GM21528 (cell line): Measurements from ENCODE around the gene CCDC170.

Experiments used
- ATAC-seq: cut with Tn5 transposase; IDR thresholded peaks from one replicate; pipeline ENCODE4 v1.9.1; 2021; ENCODE audit warnings: mild to moderate bottlenecking, moderate library complexity; ENCODE audit not compliant: unreplicated experiment, low FRiP score

Gene CCDC170

GRCh38 chr6:151610326-151610725 lies 116.5 kb downstream of the CCDC170 start:
- no peak for ATAC-seq

GRCh38 chr6:151614630-151615029 lies 120.8 kb downstream of the CCDC170 start:
- no peak for ATAC-seq

GRCh38 chr6:151616091-151616513 lies 122.3 kb downstream of the CCDC170 start:
- ATAC-seq = no peak

DNA sequence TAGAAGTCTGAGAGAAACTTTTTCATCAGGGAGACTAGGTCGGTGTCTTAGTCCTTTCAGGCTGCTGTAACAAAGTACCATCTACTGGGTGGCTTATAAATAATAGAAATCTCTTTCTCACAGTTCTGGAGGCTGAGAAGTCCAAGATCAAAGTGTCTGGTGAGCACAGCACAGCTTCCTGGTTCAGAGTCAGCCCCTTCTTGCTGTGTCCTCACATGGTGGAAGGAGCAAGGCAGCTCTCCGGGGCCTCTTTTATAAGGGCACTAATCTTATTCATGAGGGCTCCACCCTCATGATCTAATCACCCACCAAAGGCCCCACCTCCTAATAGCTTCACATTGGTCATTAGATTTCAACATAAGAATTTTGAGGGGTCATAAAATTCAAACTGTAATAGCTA lies 122.8 kb downstream of the CCDC170 start:
- no peak for ATAC-seq

DNA sequence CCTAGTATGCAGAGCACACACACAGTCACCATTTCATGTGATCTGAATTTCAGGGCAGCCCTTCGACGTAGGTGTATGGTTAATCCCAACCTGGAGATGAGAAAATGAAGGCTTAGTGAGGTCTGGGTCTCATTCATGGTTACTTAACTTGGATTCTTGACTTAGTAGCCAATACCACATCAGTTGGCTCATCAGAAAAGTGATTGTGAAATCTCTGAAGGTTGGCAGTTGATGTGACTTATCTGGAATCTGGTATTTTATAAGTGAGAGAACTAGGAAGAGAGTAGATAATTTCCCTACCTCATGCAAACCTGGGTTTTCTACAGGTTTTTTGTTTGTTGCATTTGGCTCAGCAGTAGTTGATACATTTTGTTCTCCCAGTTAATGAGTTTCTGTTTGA lies 123.7 kb downstream of the CCDC170 start:
- ATAC-seq = no peak

GRCh38 chr6:151618717-151619116 lies 124.9 kb downstream of the CCDC170 start:
- no peak for ATAC-seq

DNA sequence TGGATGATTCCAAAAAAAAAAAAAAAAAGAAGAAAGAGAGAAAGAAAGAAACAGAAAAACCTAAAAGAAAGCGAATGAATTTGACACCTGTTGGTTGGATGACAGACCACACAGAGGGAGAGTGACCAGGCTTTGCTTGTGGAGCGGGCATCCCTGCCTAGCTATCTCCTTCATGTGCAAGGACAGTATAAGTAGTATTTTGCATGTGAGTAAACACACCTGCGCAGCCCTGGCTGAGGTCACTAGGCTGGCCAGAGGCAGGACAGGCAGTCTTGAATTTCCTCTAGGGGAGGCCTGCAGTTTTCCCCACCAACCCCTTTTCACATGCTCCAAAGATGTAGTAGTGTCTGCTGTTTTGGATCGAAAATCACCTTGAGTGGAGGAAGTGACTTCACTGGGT lies 126.4 kb downstream of the CCDC170 start:
- ATAC-seq = no peak

DNA sequence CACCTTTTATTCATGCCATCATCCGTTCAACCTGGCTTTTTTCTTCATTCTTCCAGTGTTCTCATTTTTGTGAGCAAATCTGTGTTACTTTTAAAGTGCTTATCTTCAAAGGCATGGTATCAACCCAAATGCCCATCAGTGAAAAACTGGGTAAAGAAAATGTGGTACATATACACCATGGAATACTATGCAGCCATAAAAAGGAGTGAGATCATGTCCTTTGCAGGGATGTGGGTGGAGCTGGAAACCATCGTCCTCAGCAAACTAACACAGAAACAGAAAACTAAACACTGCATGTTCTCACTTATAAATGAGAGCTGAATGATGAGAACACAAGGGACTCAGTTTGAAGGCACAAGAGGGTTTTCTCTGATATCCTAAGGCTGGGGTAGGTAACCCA lies 130.3 kb downstream of the CCDC170 start:
- no peak for ATAC-seq

DNA sequence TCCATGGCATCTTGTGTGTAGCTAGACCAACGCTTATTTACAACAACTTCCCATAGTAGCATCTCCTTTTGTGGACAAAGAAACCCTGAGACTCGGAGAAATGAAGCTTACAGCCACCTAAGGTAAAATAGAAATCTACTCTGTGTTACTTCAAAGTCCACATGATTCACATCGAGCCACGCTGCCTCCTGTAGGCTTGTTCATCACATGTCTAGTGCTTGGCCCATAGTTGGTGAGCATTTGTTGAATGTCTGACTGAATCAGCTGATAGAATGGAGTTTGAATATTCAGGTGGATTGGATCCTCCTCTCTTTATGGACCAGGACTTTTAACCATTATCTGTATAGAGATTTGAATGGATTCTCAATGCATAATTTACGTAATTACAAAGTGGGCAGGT lies 130.7 kb downstream of the CCDC170 start:
- ATAC-seq = no peak

GRCh38 chr6:151624900-151625536 lies 131.2 kb downstream of the CCDC170 start:
- no peak for ATAC-seq

DNA sequence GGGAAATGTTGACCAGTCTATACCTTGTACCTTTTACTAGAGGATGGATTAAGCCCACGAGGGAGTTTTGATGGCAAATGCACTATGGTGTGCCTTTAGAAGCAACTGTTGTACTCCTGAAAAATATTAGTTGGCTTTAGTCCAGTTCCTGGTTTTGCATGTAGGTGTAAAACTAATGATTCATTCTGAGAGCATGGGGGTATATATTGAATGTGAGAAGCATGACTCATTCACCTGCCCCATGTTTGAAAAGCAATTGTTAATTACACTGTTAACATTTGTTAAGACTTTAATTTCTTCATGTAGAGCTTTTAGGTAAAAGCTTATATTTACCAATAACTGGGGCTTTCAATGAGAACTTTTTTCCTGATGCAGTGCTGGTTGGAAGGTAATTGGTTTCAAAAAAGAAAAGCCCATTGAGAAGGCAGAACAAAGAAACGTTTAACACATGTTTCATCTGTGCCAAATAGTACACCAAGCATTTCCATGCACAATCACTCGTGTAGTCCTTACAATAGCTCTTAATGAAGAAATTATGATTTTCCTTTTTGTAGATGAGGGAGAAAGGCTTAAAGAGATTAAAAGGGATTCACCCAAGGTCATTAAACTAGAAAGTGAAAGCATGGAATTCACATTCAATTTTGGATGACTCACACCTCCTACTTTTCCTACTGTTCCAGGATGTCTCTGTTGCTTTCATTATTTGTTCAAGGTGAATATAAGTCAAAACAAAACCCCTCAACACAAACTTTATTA lies 134.1 kb downstream of the CCDC170 start:
- no peak for ATAC-seq

- ATAC-seq = no peak
These were observed 136.0 kb downstream of the CCDC170 start for GRCh38 chr6:151629791-151630190.

GRCh38 chr6:151630387-151630786 lies 136.6 kb downstream of the CCDC170 start:
- ATAC-seq = no peak

- no peak for ATAC-seq
These were observed 137.3 kb downstream of the CCDC170 start for GRCh38 chr6:151630991-151631655.

DNA sequence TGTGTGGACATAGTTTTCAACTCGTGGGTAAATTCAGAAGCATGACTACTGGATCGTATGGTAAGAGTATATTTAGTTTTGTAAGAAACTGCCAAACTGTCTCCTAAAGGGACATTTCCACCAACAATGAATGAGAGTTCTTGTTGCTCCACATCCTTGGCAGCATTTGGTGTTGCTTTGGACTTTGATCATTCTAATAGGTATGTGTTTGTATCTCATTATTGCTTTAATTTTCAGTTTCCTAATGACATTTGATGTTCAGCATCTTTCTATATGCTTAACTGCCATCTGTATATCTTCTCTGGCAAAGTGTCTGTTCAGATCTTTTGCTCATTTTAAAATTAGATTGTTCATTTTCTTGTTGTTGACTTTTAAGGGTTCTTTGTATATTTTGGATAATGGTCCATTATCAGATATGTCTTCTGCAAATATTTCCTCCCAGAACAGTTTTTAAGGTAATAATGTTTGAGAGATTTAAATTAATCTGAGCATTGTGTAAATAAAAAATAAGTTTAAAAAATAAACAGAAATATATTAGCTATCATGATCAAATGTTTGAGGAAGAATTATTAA lies 138.7 kb downstream of the CCDC170 start:
- no peak for ATAC-seq

GRCh38 chr6:151633526-151634335 lies 139.9 kb downstream of the CCDC170 start:
- no peak for ATAC-seq

DNA sequence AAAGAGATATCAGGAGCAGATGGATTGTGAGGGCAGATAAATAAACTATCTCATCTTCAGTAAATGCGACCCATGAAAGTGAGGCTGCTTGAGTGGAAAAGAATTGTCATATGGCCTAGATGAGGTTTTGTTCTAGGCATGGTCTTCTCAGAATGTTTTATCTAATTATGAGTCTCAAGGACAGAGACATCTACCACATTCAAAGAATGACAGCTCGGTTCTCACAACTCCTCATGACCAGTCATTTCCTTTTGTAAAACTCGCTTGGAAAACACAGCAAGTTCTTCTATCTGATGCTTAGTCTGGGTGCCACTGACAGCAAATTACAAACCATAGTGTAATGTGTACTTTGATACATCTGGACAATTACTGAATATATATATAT lies 140.5 kb downstream of the CCDC170 start:
- ATAC-seq = no peak

DNA sequence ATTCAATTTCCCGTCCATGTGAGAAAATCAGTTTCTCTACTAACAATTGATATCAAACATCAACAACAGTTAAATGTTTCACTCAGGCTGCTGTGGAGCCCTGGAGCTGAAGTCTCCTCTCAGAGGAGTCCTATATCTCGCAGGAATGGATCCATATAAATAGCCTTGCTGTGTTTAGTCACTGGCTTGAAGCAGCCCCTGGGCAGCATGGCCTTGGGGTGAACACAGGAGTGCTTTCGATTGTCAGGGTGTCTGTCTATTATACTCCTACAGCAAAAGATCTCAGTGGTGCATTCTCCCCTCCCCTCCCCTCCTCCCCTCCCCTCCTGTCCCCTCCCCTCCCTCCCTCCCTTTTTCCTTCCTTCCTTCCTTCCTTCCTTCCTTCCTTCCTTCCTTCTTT lies 141.9 kb downstream of the CCDC170 start:
- ATAC-seq = no peak

DNA sequence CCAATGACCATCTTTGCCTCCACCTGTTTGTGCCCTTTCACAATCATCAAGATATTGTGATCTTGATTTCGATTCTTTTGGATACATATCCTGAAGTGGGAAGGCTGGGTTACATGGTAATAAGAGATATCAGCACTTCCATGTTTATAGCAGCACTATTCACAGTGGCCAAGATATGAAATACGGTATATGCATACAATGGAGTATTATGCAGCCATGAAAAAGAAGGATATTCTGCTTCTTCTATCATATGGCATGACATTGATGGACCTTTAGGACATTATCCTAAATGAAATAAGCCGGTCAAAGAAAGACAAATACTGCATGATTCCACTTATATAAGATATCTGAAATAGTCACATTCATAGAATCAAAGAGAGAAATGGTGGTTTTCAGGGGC lies 144.0 kb downstream of the CCDC170 start:
- ATAC-seq = no peak

GRCh38 chr6:151639750-151640149 lies 145.9 kb downstream of the CCDC170 start:
- no peak for ATAC-seq

DNA sequence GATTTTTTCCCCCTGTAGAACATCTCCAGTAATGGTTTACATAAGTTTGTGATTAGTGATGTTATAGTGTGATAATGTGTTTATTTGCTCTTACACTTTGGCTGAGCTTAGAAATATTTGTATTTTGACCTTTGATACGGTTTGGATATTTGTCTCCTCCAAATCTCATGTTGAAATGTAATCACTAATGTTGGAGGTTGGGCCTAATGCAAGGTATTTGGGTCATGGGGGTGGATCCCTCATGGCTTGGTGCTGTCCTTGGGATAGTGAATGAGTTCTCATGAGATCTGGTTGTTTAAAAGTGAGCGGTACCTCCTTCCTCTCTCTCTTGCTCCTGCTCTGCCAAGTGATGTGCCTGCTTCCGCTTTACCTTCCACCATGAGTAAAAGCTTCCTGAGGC lies 147.2 kb downstream of the CCDC170 start:
- ATAC-seq = no peak
